IMR-90 (cell line): ENCODE data around the gene AHCYL2. TPM values are rescaled to one million over a fixed set of nuclear protein-coding genes. Genes with fewer than 3 reads are reported as not detected.

Source experiments
- ATAC-seq: fragments of 200-7000 bp; cut with Tn5 transposase; 2 replicates; pipeline ENCODE4 v1.9.1; 2020; ENCODE audit warnings: low read depth, mild to moderate bottlenecking, moderate library complexity
- BruUV-seq: library from RNA; stranded (reverse); fragments of 400-500 nt; replicated peaks from 2 replicates; lab custom pipeline; 2021; lab: Mats Ljungman, UMichigan
- CTCF ChIA-PET: fragments of 300-600 bp; formaldehyde crosslinking; extraction: SDS; loops from one replicate; lab custom pipeline; 2021; ENCODE audit warnings: antibody characterized with exemption; lab: Yijun Ruan, JAX
- POLR2A ChIA-PET: fragments of 300-600 bp; sonication (Branson Sonifier 250); formaldehyde crosslinking; loops from one replicate; lab custom pipeline; 2022; ENCODE audit warnings: antibody characterized with exemption; ENCODE audit not compliant: unreplicated experiment; lab: Charles Lee
- DNase-seq: peaks from one replicate; pipeline ENCODE4 v3.0.0; 2013
- H2AFZ ChIP-seq: replicated peaks from 2 replicates; pipeline ENCODE3; 2013; ENCODE audit warnings: low read length, mild to moderate bottlenecking; ENCODE audit not compliant: poor library complexity
- H2AK5ac ChIP-seq: 2 replicates; pipeline ENCODE4 v1.6.1; 2013; ENCODE audit warnings: low read depth, low read length, inconsistent platforms
- H2AK9ac ChIP-seq: replicated peaks from 2 replicates; pipeline ENCODE3; 2013; ENCODE audit warnings: mild to moderate bottlenecking, low read depth, low read length, moderate library complexity; ENCODE audit not compliant: poor library complexity
- H2BK120ac ChIP-seq: 2 replicates; pipeline ENCODE4 v1.6.1; 2013; ENCODE audit warnings: low read depth, low read length, inconsistent platforms
- H2BK15ac ChIP-seq: 3 replicates; pipeline ENCODE4 v1.6.1; 2013; ENCODE audit warnings: low read depth, low read length, inconsistent platforms
- H2BK20ac ChIP-seq: 2 replicates; pipeline ENCODE4 v1.6.1; 2013; ENCODE audit warnings: low read depth, mild to moderate bottlenecking, inconsistent platforms, low read length, moderate library complexity
- H2BK5ac ChIP-seq: 2 replicates; pipeline ENCODE4 v1.6.1; 2013; ENCODE audit warnings: mild to moderate bottlenecking, low read depth, low read length, inconsistent platforms; ENCODE audit not compliant: poor library complexity, severe bottlenecking
- H3K14ac ChIP-seq: replicated peaks from 2 replicates; pipeline ENCODE4 v1.6.1; 2013; ENCODE audit warnings: low read depth, low read length, inconsistent platforms
- H3K18ac ChIP-seq: 2 replicates; pipeline ENCODE4 v1.6.1; 2013; ENCODE audit warnings: low read depth, low read length, control low read depth
- H3K23ac ChIP-seq: 2 replicates; pipeline ENCODE4 v1.6.1; 2013; ENCODE audit warnings: low read depth, low read length, inconsistent platforms
- H3K27ac ChIP-seq: 2 replicates; pipeline ENCODE4 v1.5.1; 2013; ENCODE audit warnings: mild to moderate bottlenecking, control low read depth, low read length; ENCODE audit not compliant: insufficient read depth
- H3K27me3 ChIP-seq: 2 replicates; pipeline ENCODE4 v1.6.1; 2013; ENCODE audit warnings: low read length; ENCODE audit not compliant: control insufficient read depth, insufficient read depth
- H3K36me3 ChIP-seq: 2 replicates; pipeline ENCODE4 v1.6.1; 2013; ENCODE audit warnings: low read length, mixed read lengths; ENCODE audit not compliant: control insufficient read depth, insufficient read depth
- H3K4ac ChIP-seq: 2 replicates; pipeline ENCODE4 v1.6.1; 2013; ENCODE audit warnings: low read depth, low read length, inconsistent platforms
- H3K4me1 ChIP-seq: 2 replicates; pipeline ENCODE4 v1.6.1; 2013; ENCODE audit warnings: low read length, mixed read lengths; ENCODE audit not compliant: control insufficient read depth, insufficient read depth
- H3K4me2 ChIP-seq: 2 replicates; pipeline ENCODE4 v1.6.1; 2013; ENCODE audit warnings: low read depth, mild to moderate bottlenecking, control low read depth, low read length, moderate library complexity
- H3K4me3 ChIP-seq: 2 replicates; pipeline ENCODE4 v1.5.1; 2013; ENCODE audit warnings: low read depth, mild to moderate bottlenecking, control low read depth, low read length, moderate library complexity; ENCODE audit not compliant: insufficient read depth
- H3K56ac ChIP-seq: 2 replicates; pipeline ENCODE4 v1.6.1; 2013; ENCODE audit warnings: low read length, inconsistent platforms; ENCODE audit not compliant: insufficient read depth; ENCODE audit errors: extremely low read depth
- H3K79me1 ChIP-seq, 2 experiments: 2 replicates each; pipeline ENCODE4 v1.6.1; 2013; ENCODE audit warnings: low read length in 2 of 2, inconsistent platforms in 1 of 2, low read depth in 1 of 2
- H3K9ac ChIP-seq: 2 replicates; pipeline ENCODE4 v1.6.1; 2013; ENCODE audit warnings: low read depth, low read length, control low read depth
- H3K9me1 ChIP-seq: 2 replicates; pipeline ENCODE4 v1.6.1; 2013; ENCODE audit warnings: low read length, inconsistent platforms; ENCODE audit not compliant: insufficient read depth
- H3K9me3 ChIP-seq: 2 replicates; pipeline ENCODE4 v1.6.1; 2013; ENCODE audit warnings: low read length; ENCODE audit not compliant: control insufficient read depth, insufficient read depth
- H4K20me1 ChIP-seq: 2 replicates; pipeline ENCODE4 v1.6.1; 2013; ENCODE audit warnings: low read length, inconsistent platforms; ENCODE audit not compliant: insufficient read depth
- H4K5ac ChIP-seq: 2 replicates; pipeline ENCODE4 v1.6.1; 2013; ENCODE audit warnings: mild to moderate bottlenecking, low read depth, low read length, control low read depth
- H4K8ac ChIP-seq, 2 experiments: 2 replicates each; pipeline ENCODE4 v1.6.1; 2013; ENCODE audit warnings: low read depth in 2 of 2, low read length in 2 of 2, control low read depth in 1 of 2, inconsistent platforms in 1 of 2
- H4K91ac ChIP-seq: 2 replicates; pipeline ENCODE4 v1.6.1; 2013; ENCODE audit warnings: low read depth, low read length, inconsistent platforms; ENCODE audit not compliant: insufficient read depth
- CHD1 ChIP-seq: IDR thresholded peaks from 2 replicates; pipeline ENCODE4 v1.6.1; 2012; ENCODE audit warnings: low read depth, low read length, improper control_type of control experiment
- ELK1 ChIP-seq: fragments of 150-350 bp; IDR thresholded peaks from 2 replicates; pipeline ENCODE4 v1.6.1; 2016; ENCODE audit warnings: low read depth, mild to moderate bottlenecking, low read length, moderate library complexity, borderline replicate concordance
- FOS ChIP-seq: fragments of 150-350 bp; IDR thresholded peaks from 2 replicates; pipeline ENCODE4 v1.6.1; 2016; ENCODE audit warnings: low read depth, low read length
- MAFK ChIP-seq: IDR thresholded peaks from 2 replicates; pipeline ENCODE4 v1.6.1; 2012; ENCODE audit warnings: low read depth, low read length, improper control_type of control experiment
- MAZ ChIP-seq: IDR thresholded peaks from 2 replicates; pipeline ENCODE4 v1.6.1; 2012; ENCODE audit warnings: low read depth, mild to moderate bottlenecking, low read length, improper control_type of control experiment, moderate library complexity, borderline replicate concordance
- POLR2A ChIP-seq: IDR thresholded peaks from 2 replicates; pipeline ENCODE4 v1.6.1; 2012; ENCODE audit warnings: mild to moderate bottlenecking, low read depth, low read length
- RAD21 ChIP-seq: IDR thresholded peaks from 2 replicates; pipeline ENCODE4 v1.6.1; 2012; ENCODE audit warnings: low read length, improper control_type of control experiment
- USF2 ChIP-seq: fragments of 150-350 bp; IDR thresholded peaks from 2 replicates; pipeline ENCODE4 v1.6.1; 2017; ENCODE audit warnings: mild to moderate bottlenecking, antibody characterized with exemption, low read length, low read depth
- WGBS, 2 experiments: methylation state at CpG; one replicate each; pipeline versions ENCODE4 v1.1.5 to v1.1.7; 2013; ENCODE audit warnings: missing lambda C conversion rate in 2 of 2; ENCODE audit not compliant: insufficient read length in 1 of 2; ENCODE audit errors: extremely low coverage in 2 of 2; 5-methylcytosine and 5-hydroxymethylcytosine counted together
- dilution Hi-C: fragments of 300-500 bp; cut with HindIII; formaldehyde crosslinking; loops from one replicate; pipeline ENCODE4 v1.14.3; 2018; ENCODE audit warnings: low sequenced_read_pairs; ENCODE audit not compliant: unreplicated experiment
- in situ Hi-C: fragments of 300-500 bp; cut with MboI; formaldehyde crosslinking; loops from 3 replicates; pipeline ENCODE4 v1.14.3; 2019; ENCODE audit warnings: low sequenced_read_pairs, inconsistent platforms, mixed read lengths
- intact Hi-C: fragments of 100-400 bp; cut with micrococcal nuclease; formaldehyde crosslinking; loops from 2 replicates; pipeline ENCODE4 v1.10.0; 2022
- polyA plus RNA-seq, 3 experiments: library from polyadenylated mRNA; depleted of rRNA; stranded (reverse); fragments of >200 nt; gene quantifications; 2 replicates each; pipeline ENCODE4 v1.2.3, GENCODE V29; 2012; ENCODE audit warnings: low replicate concordance in 1 of 3
- total RNA-seq: library from RNA; depleted of rRNA; stranded (reverse); fragments of >200 nt; gene quantifications from 2 replicates; pipeline ENCODE4 v1.2.3, GENCODE V29; 2012

AHCYL2 gene
- total and polyA plus RNA-seq, 2 of the 4 experiments (the other 2 are of a cell fraction) = 5.7 to 7.6 TPM

DNA sequence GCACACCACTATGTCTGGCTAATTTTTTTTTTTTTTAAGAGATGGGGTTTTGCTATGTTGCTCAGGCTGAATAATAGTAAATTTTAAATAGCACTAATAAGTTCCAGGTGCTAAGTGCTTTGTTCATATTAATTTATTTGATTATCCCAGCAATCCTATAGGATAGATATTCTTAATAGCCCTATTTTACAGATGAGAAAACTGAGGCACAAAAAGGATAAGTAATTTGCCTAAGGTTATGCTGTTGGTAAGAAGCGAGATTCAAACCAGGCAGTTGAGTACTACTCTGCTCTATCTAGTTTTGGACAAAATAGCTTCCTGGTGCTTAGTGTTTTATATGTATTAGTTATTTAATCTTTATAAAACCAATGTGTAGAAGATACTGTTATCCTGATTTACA lies 136.9 kb downstream of the AHCYL2 start:
- no CpG with 5 or more reads among the region's 1 CpG for WGBS, 2 experiments
- H3K9me3 ChIP-seq = no peaks in the 10 kb centered on the region

More for the DNA sequence above, 136.9 kb downstream of the AHCYL2 start:
- no peak overlapping the region for H4K5ac ChIP-seq
- 0 out of 2 replicates have a peak, but pooled peaks cover 3% of the 10 kb centered on the region for H3K9me1 ChIP-seq
- no peak overlapping the region for H4K91ac ChIP-seq
- no peak for ATAC-seq
- H3K36me3 ChIP-seq = no peaks in the 10 kb centered on the region
- no peak for TF ChIP-seq CHD1
- TF ChIP-seq USF2 = no peak
- TF ChIP-seq POLR2A = no peak
- TF ChIP-seq MAFK = no peak
- no peak for TF ChIP-seq RAD21
- TF ChIP-seq ELK1 = no peak
- no peak for TF ChIP-seq MAZ
- no peak for TF ChIP-seq FOS
- no peak overlapping the region for H2BK120ac ChIP-seq
- no peak overlapping the region for H2BK5ac ChIP-seq
- DNase-seq = no peak
- H3K18ac ChIP-seq = no peak overlapping the region
- no peaks in the 10 kb centered on the region for H3K79me1 ChIP-seq
- no peak overlapping the region for H3K56ac ChIP-seq
- H2AFZ ChIP-seq = no peak overlapping the region
- in situ Hi-C loops (loop anchor here (10.0 to 25.0 kb wide), 2 partner anchors 263 to 651 kb away; no protein-coding TSS in a partner anchor), intact Hi-C loops (no loop called here), dilution Hi-C loops (no loop called here)
- POLR2A ChIA-PET = no interaction called here
- H4K8ac ChIP-seq = no peak overlapping the region
- H2AK5ac ChIP-seq = no peak overlapping the region
- no peak overlapping the region for H2AK9ac ChIP-seq
- CTCF ChIA-PET = interaction anchor here (1.8 to 3.0 kb wide), 2 partner anchors 19 to 110 kb away, joined by 8 to 9 read pairs; no protein-coding TSS in a partner anchor
- H3K23ac ChIP-seq = no peak overlapping the region
- no peak overlapping the region for H3K14ac ChIP-seq
- no peak overlapping the region for H3K4me2 ChIP-seq
- H3K4ac ChIP-seq = no peak overlapping the region
- no peaks in the 10 kb centered on the region for H4K20me1 ChIP-seq
- H2BK20ac ChIP-seq = no peak overlapping the region
- H3K9ac ChIP-seq = no peak overlapping the region
- H3K4me1 ChIP-seq = peaks cover 2% of the 10 kb centered on the region; the same call in 1 of the 2 replicates
- H3K27me3 ChIP-seq = no peaks in the 10 kb centered on the region
- H3K27ac ChIP-seq = no peak overlapping the region
- no TSS peak for BruUV-seq
- H3K4me3 ChIP-seq = no peak overlapping the region
- H2BK15ac ChIP-seq = no peak overlapping the region
